SK-N-SH treated with all-trans-retinoic acid at 6 μM for 48 hours (cell line): ENCODE measurements around the gene SLC34A3.

Source experiments
- ATAC-seq: fragments of 200-7000 bp; cut with Tn5 transposase; 3 replicates; pipeline ENCODE4 v1.9.1; 2020; ENCODE audit warnings: mild to moderate bottlenecking, moderate library complexity
- ARNTL ChIP-seq: fragments of 450-650 bp; formaldehyde crosslinking; IDR thresholded peaks from 2 replicates; pipeline ENCODE4 v1.5.0; 2020; ENCODE audit warnings: low read depth, mild to moderate bottlenecking, moderate library complexity, borderline replicate concordance
- BACH2 ChIP-seq: fragments of 250-450 bp; sonication (Bioruptor Pico); IDR thresholded peaks from 2 replicates; pipeline ENCODE4 v1.9.0; 2021; ENCODE audit warnings: mild to moderate bottlenecking, borderline replicate concordance
- CSDC2 ChIP-seq: fragments of 250-450 bp; sonication (Bioruptor Pico); IDR thresholded peaks from 2 replicates; pipeline ENCODE4 v1.5.0; 2020; ENCODE audit warnings: mild to moderate bottlenecking, moderate library complexity
- ESRRG ChIP-seq: fragments of 250-450 bp; sonication (Bioruptor Pico); IDR thresholded peaks from 2 replicates; pipeline ENCODE4 v1.6.1; 2021; ENCODE audit warnings: mild to moderate bottlenecking
- GLIS3 ChIP-seq: fragments of 250-450 bp; sonication (Bioruptor Pico); IDR thresholded peaks from 2 replicates; pipeline ENCODE4 v1.5.0; 2020; ENCODE audit warnings: mild to moderate bottlenecking, moderate library complexity
- ISL1 ChIP-seq: fragments of 250-450 bp; sonication (Bioruptor Pico); IDR thresholded peaks from 2 replicates; pipeline ENCODE4 v2.1.2; 2022; ENCODE audit warnings: mild to moderate bottlenecking, moderate library complexity
- OSR1 ChIP-seq: fragments of 250-450 bp; sonication (Bioruptor Pico); IDR thresholded peaks from 2 replicates; pipeline ENCODE4 v1.8.0; 2022; ENCODE audit warnings: moderate library complexity, mild to moderate bottlenecking, inconsistent platforms
- PATZ1 ChIP-seq: fragments of 250-450 bp; sonication (Bioruptor Pico); IDR thresholded peaks from 2 replicates; pipeline ENCODE4 v1.8.0; 2020; ENCODE audit warnings: mild to moderate bottlenecking, moderate library complexity, borderline replicate concordance
- PPARA ChIP-seq: fragments of 250-450 bp; sonication (Bioruptor Pico); IDR thresholded peaks from 2 replicates; pipeline ENCODE4 v1.5.0; 2020; ENCODE audit warnings: mild to moderate bottlenecking, borderline replicate concordance
- RARB ChIP-seq: fragments of 250-450 bp; sonication (Bioruptor Pico); IDR thresholded peaks from 2 replicates; pipeline ENCODE4 v1.8.0; 2021; ENCODE audit warnings: mild to moderate bottlenecking, moderate library complexity
- TCF4 ChIP-seq: fragments of 250-450 bp; sonication (Bioruptor Pico); IDR thresholded peaks from 2 replicates; pipeline ENCODE4 v1.8.0; 2021; ENCODE audit warnings: mild to moderate bottlenecking, moderate library complexity, borderline replicate concordance
- ZC3H10 ChIP-seq: fragments of 250-450 bp; sonication (Bioruptor Pico); IDR thresholded peaks from 2 replicates; pipeline ENCODE4 v1.5.1; 2021; ENCODE audit warnings: mild to moderate bottlenecking, moderate library complexity
- ZFP3 ChIP-seq: fragments of 250-450 bp; sonication (Bioruptor Pico); IDR thresholded peaks from 2 replicates; pipeline ENCODE4 v1.5.0; 2020; ENCODE audit warnings: mild to moderate bottlenecking, moderate library complexity
- ZFP30 ChIP-seq: fragments of 450-650 bp; formaldehyde crosslinking; IDR thresholded peaks from 2 replicates; pipeline ENCODE4 v1.5.0; 2022; ENCODE audit warnings: mild to moderate bottlenecking, moderate library complexity
- ZNF565 ChIP-seq: fragments of 450-650 bp; formaldehyde crosslinking; conservative IDR thresholded peaks from 2 replicates; pipeline ENCODE4 v1.5.0; 2020; ENCODE audit warnings: low read depth, mild to moderate bottlenecking, moderate library complexity
- ZNF8 ChIP-seq: fragments of 450-650 bp; formaldehyde crosslinking; IDR thresholded peaks from 2 replicates; pipeline ENCODE4 v1.5.0; 2020; ENCODE audit warnings: mild to moderate bottlenecking, moderate library complexity
- TF ChIP-seq, protein P1 (sequence below): fragments of 250-450 bp; sonication (Bioruptor Pico); IDR thresholded peaks from 2 replicates; pipeline ENCODE4 v1.5.0; 2020; ENCODE audit warnings: mild to moderate bottlenecking, moderate library complexity
- TF ChIP-seq, protein P2 (sequence below): fragments of 250-450 bp; sonication (Bioruptor Pico); IDR thresholded peaks from 2 replicates; pipeline ENCODE4 v1.5.1; 2020; ENCODE audit warnings: low read depth, mild to moderate bottlenecking, moderate library complexity
- TF ChIP-seq, protein P3 (sequence below): fragments of 250-450 bp; sonication (Bioruptor Pico); IDR thresholded peaks from 2 replicates; pipeline ENCODE4 v1.8.0; 2021; ENCODE audit warnings: low read depth, mild to moderate bottlenecking, moderate library complexity, borderline replicate concordance

The SLC34A3 gene

GRCh38 chr9:137215196-137215986 is 15.3 kb upstream of the SLC34A3 start (continued):
- TF ChIP-seq TCF4, result no peak
- TF ChIP-seq BACH2 (CRISPR knock-in tag), result no peak
- no peak for TF ChIP-seq ZFP30
- no peak for TF ChIP-seq OSR1 (CRISPR knock-in tag)
- TF ChIP-seq PPARA, result no peak
- TF ChIP-seq ESRRG (CRISPR knock-in tag), result no peak
- TF ChIP-seq ZFP3 (CRISPR knock-in tag), result no peak
- TF ChIP-seq ZNF565 (CRISPR knock-in tag), result no peak
- TF ChIP-seq ZC3H10 (CRISPR knock-in tag), result no peak

DNA sequence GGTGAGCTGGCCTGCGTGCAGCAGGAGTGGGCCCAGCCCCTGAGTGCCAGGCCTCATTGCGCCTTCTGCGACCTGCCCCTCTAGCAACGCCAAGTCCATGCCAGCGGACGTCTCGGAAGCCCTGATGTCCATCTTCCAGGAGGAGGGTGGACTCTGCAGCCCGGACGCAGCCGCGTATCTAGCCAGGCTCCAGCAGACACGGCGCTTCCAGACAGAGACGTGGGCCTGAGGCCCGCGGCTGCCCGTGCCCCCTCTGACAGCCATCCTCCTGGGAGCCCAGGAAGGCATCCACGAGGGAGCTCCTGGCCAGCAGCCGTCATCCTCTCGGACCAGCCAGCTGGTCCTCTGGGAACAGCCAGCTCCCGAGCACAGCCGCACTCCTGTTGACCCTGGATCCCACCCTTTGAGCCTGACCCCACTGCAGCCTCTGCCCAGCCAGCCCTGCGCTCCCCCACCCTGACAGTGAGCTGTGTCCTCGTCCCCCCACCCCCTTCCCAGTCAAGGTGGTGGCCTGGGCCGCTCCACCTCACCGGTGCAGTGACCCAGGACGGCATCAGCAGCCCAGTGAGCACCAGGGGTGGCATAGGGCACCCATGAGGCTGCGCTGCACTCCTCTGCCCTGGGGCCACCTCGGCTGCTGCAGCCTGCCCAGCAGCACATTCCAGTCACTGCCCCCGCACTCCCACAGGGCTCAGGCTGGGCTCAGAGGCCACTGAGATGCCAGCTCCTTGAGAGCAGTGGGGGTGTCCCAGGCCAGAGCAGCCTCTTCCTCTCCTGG is 14.3 kb upstream of the SLC34A3 start:
- no peak for ATAC-seq
- no peak for TF ChIP-seq ESRRG (CRISPR knock-in tag)
- TF ChIP-seq ZC3H10 (CRISPR knock-in tag), result no peak

GRCh38 chr9:137217276-137218211 is 13.2 kb upstream of the SLC34A3 start:
- TF ChIP-seq, protein P1, sequence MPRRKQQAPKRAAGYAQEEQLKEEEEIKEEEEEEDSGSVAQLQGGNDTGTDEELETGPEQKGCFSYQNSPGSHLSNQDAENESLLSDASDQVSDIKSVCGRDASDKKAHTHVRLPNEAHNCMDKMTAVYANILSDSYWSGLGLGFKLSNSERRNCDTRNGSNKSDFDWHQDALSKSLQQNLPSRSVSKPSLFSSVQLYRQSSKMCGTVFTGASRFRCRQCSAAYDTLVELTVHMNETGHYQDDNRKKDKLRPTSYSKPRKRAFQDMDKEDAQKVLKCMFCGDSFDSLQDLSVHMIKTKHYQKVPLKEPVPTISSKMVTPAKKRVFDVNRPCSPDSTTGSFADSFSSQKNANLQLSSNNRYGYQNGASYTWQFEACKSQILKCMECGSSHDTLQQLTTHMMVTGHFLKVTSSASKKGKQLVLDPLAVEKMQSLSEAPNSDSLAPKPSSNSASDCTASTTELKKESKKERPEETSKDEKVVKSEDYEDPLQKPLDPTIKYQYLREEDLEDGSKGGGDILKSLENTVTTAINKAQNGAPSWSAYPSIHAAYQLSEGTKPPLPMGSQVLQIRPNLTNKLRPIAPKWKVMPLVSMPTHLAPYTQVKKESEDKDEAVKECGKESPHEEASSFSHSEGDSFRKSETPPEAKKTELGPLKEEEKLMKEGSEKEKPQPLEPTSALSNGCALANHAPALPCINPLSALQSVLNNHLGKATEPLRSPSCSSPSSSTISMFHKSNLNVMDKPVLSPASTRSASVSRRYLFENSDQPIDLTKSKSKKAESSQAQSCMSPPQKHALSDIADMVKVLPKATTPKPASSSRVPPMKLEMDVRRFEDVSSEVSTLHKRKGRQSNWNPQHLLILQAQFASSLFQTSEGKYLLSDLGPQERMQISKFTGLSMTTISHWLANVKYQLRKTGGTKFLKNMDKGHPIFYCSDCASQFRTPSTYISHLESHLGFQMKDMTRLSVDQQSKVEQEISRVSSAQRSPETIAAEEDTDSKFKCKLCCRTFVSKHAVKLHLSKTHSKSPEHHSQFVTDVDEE (CRISPR knock-in tag), result no peak
- TF ChIP-seq ARNTL (no peak), OSR1 (CRISPR knock-in tag) (no peak), GLIS3 (no peak), ZNF565 (CRISPR knock-in tag) (no peak), ESRRG (CRISPR knock-in tag) (no peak), RARB (CRISPR knock-in tag) (no peak), ZNF8 (CRISPR knock-in tag) (no peak), ZFP3 (CRISPR knock-in tag) (no peak), ZFP30 (no peak), PATZ1 (CRISPR knock-in tag) (no peak), TCF4 (no peak), PPARA (no peak), CSDC2 (CRISPR knock-in tag) (no peak), ISL1 (CRISPR knock-in tag) (no peak)
- TF ChIP-seq, protein P2, sequence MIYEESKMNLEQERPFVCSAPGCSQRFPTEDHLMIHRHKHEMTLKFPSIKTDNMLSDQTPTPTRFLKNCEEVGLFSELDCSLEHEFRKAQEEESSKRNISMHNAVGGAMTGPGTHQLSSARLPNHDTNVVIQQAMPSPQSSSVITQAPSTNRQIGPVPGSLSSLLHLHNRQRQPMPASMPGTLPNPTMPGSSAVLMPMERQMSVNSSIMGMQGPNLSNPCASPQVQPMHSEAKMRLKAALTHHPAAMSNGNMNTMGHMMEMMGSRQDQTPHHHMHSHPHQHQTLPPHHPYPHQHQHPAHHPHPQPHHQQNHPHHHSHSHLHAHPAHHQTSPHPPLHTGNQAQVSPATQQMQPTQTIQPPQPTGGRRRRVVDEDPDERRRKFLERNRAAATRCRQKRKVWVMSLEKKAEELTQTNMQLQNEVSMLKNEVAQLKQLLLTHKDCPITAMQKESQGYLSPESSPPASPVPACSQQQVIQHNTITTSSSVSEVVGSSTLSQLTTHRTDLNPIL, result no peak
- TF ChIP-seq, protein P3, sequence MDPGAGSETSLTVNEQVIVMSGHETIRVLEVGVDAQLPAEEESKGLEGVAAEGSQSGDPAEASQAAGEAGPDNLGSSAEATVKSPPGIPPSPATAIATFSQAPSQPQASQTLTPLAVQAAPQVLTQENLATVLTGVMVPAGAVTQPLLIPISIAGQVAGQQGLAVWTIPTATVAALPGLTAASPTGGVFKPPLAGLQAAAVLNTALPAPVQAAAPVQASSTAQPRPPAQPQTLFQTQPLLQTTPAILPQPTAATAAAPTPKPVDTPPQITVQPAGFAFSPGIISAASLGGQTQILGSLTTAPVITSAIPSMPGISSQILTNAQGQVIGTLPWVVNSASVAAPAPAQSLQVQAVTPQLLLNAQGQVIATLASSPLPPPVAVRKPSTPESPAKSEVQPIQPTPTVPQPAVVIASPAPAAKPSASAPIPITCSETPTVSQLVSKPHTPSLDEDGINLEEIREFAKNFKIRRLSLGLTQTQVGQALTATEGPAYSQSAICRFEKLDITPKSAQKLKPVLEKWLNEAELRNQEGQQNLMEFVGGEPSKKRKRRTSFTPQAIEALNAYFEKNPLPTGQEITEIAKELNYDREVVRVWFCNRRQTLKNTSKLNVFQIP, result no peak
- ATAC-seq, result no peak
